K562 (cell line): Measurements from ENCODE around the gene TTC27. TPM values are rescaled to one million over a fixed set of nuclear protein-coding genes. Genes with fewer than 3 reads are reported as not detected.
"Not testable (repeated sequence)": the region's sequence is repeated elsewhere in the genome, so short reads cannot be mapped to it uniquely, and the experiment has no call there.

Experiments used
- ATAC-seq: fragments of 200-7000 bp; cut with Tn5 transposase; 3 replicates; pipeline ENCODE4 v1.9.1; 2020; ENCODE audit warnings: moderate library complexity
- BruUV-seq: library from RNA; stranded (reverse); fragments of 400-500 nt; replicated peaks from 2 replicates; lab custom pipeline; 2021; lab: Mats Ljungman, UMichigan
- CTCF ChIA-PET: fragments of 300-600 bp; formaldehyde crosslinking; extraction: SDS; loops from one replicate; lab custom pipeline; 2021; ENCODE audit warnings: low intra/inter-chr PET ratio; lab: Yijun Ruan, JAX
- POLR2A ChIA-PET: fragments of 300-600, 350-650 bp; sonication (Branson Sonifier 250); formaldehyde crosslinking; extraction: SDS; loops from one replicate; lab custom pipeline; 2021; ENCODE audit warnings: antibody characterized with exemption, inconsistent platforms; lab: Yijun Ruan, JAX
- DNase-seq, 4 experiments: peaks; one replicate each; pipeline versions ENCODE4 v3.0.0 to v3.0.0-alpha.2; 2011 to 2018; ENCODE audit warnings: low spot score in 3 of 4, mixed read lengths in 3 of 4; ENCODE audit errors: extremely low read depth in 1 of 4
- FAIRE-seq: peaks from 2 replicates; lab custom pipeline; 2011; peaks lifted over from hg19 to GRCh38; lab: Jason Lieb, UNC
- H2AFZ ChIP-seq: 2 replicates; pipeline ENCODE4 v1.6.0; 2011; ENCODE audit warnings: low read depth, low read length, control low read depth, inconsistent platforms
- H3K27ac ChIP-seq: fragments of 200-600 bp; 3 replicates; pipeline ENCODE4 v1.8.0; 2011; ENCODE audit warnings: low read depth, mild to moderate bottlenecking, control low read depth, inconsistent platforms, low read length, moderate library complexity, mixed read lengths; ENCODE audit errors: extremely low read depth
- H3K27me3 ChIP-seq, 2 experiments: fragments of 300-600 bp in 1 of 2; 2 replicates in 1 of 2; 3 replicates in 1 of 2; pipeline versions ENCODE4 v1.6.0 to v1.8.0; 2011; ENCODE audit warnings: inconsistent platforms in 2 of 2, low read length in 2 of 2, mild to moderate bottlenecking in 1 of 2, mixed read lengths in 1 of 2, moderate library complexity in 1 of 2; ENCODE audit not compliant: control insufficient read depth in 2 of 2, insufficient read depth in 2 of 2
- H3K36me3 ChIP-seq: fragments of 300-600 bp; 3 replicates; pipeline ENCODE4 v1.8.0; 2011; ENCODE audit warnings: mild to moderate bottlenecking, low read length, inconsistent platforms; ENCODE audit not compliant: control insufficient read depth, insufficient read depth
- H3K4me1 ChIP-seq, 2 experiments: fragments of 200-600 bp in 1 of 2; replicated peaks in 1 of 2; 2 replicates in 1 of 2; 3 replicates in 1 of 2; pipeline versions ENCODE4 v1.5.1 to v1.8.0; 2011; ENCODE audit warnings: inconsistent platforms in 2 of 2, low read length in 2 of 2, mild to moderate bottlenecking in 1 of 2, mixed read lengths in 1 of 2, moderate library complexity in 1 of 2; ENCODE audit not compliant: control insufficient read depth in 2 of 2, insufficient read depth in 2 of 2
- H3K4me2 ChIP-seq: 2 replicates; pipeline ENCODE4 v1.6.1; 2011; ENCODE audit warnings: low read length, control low read depth, inconsistent platforms, mixed read lengths; ENCODE audit not compliant: insufficient read depth
- H3K4me3 ChIP-seq: fragments of 200-600 bp; sonication (generic), shearing (Covaris generic); 2 replicates; pipeline ENCODE4 v1.5.1; 2016; ENCODE audit warnings: control low read depth, inconsistent platforms
- H3K79me2 ChIP-seq: fragments of 200-600 bp; 3 replicates; pipeline ENCODE4 v1.8.0; 2011; ENCODE audit warnings: low read length, inconsistent platforms; ENCODE audit not compliant: control insufficient read depth, insufficient read depth
- H3K9ac ChIP-seq, 2 experiments: 2 replicates each; pipeline versions ENCODE4 v1.6.0 to v1.6.1; 2011; ENCODE audit warnings: low read depth in 2 of 2, low read length in 2 of 2, control low read depth in 1 of 2, inconsistent platforms in 1 of 2, mild to moderate bottlenecking in 1 of 2, mixed read lengths in 1 of 2; ENCODE audit not compliant: insufficient read depth in 1 of 2
- H3K9me1 ChIP-seq: one replicate; pipeline ENCODE4 v1.6.0; 2011; ENCODE audit warnings: inconsistent platforms, mild to moderate bottlenecking, low read length, moderate library complexity; ENCODE audit not compliant: control insufficient read depth, insufficient read depth
- H3K9me3 ChIP-seq: replicated peaks from 2 replicates; pipeline ENCODE4 v1.5.1; 2011; ENCODE audit warnings: low read depth, low read length, inconsistent platforms; ENCODE audit not compliant: control insufficient read depth, insufficient read depth
- H4K20me1 ChIP-seq: replicated peaks from 2 replicates; pipeline ENCODE4 v1.6.1; 2011; ENCODE audit warnings: low read length, inconsistent platforms, mixed read lengths; ENCODE audit not compliant: control insufficient read depth, insufficient read depth
- CTBP1 ChIP-seq: fragments of 450-650 bp; IDR thresholded peaks from 2 replicates; pipeline ENCODE4 v1.6.1; 2016; ENCODE audit warnings: borderline replicate concordance
- ZNF431 ChIP-seq: sonication (generic); formaldehyde crosslinking; IDR thresholded peaks from 2 replicates; pipeline ENCODE4 v1.8.0; 2022; ENCODE audit warnings: mild to moderate bottlenecking, missing genetic modification reagents
- WGBS: fragments of 100-300 bp; shearing (Covaris generic); methylation state at CpG from one replicate; pipeline ENCODE4 v1.1.6; 2016; ENCODE audit warnings: low coverage, mixed read lengths; ENCODE audit not compliant: insufficient coverage; ENCODE audit errors: missing lambda C conversion rate; 5-methylcytosine and 5-hydroxymethylcytosine counted together
- in situ Hi-C: fragments of 300-500 bp; cut with MboI; formaldehyde crosslinking; loops from 4 replicates; pipeline ENCODE4 v1.15.0; 2018; ENCODE audit warnings: inconsistent platforms, mixed read lengths
- intact Hi-C: fragments of 100-400 bp; cut with micrococcal nuclease; formaldehyde crosslinking; loops from 2 replicates; pipeline ENCODE4 v1.14.2; 2022
- polyA plus RNA-seq, 8 experiments: library from polyadenylated mRNA; depleted of rRNA in 4 of 8; stranded (reverse) in 5 of 8; unstranded in 3 of 8; fragments of >200 nt; fragmentation: Nextera tagmentation in 2 of 8; fragmentation: Illumina TruSeq in 1 of 8; extraction: Ambion mirVana in 2 of 8; extraction: Trizol in 1 of 8; gene quantifications; 2 replicates each; pipeline versions ENCODE4 v1.2.1 to v1.2.3, GENCODE V29; 2011 to 2014; ENCODE audit warnings: inconsistent platforms in 1 of 8, missing spikeins in 1 of 8
- total RNA-seq, 7 experiments: library from RNA; depleted of rRNA in 6 of 7; stranded (reverse); fragments of >200 nt in 6 of 7; fragmentation: Illumina TruSeq in 2 of 7; extraction: Trizol in 2 of 7; gene quantifications; 2 replicates each; pipeline versions ENCODE4 v1.2.1 to v1.2.3, GENCODE V29; 2011 to 2021; ENCODE audit warnings: low replicate concordance in 1 of 7

TTC27 gene
- total and polyA plus RNA-seq, 9 of the 15 experiments (the other 6 are each of a cell fraction or from before 2014, with no cell fraction given) = 44.3 to 93.4 (median 57.3) TPM

- H3K4me3 ChIP-seq = no peak overlapping the region
- 2% methylated on average over 4 of the region's 4 CpGs for WGBS
- intact Hi-C loops = no loop called here
Measured at GRCh38 chr2:32844253-32844652, 216.4 kb downstream of the TTC27 start.

DNA sequence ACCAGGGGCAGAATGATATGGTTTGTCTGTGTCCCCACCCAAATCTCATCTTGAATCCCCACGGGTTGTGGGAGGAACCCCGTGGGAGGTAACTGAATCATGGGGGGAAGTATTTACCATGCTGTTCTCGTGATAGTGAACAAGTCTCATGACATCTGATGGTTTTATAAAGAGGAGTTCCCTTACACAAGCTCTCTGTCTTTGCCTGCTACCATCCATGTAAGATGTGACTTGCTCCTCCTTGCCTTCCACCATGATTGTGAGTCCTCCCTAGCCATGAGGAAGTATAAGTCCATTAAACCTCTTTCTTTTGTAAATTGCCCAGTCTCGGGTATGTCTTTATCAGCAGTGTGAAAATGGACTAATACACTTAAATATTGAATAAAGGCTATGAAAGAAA lies 218.4 kb downstream of the TTC27 start:
- FAIRE-seq, DNase-seq, CTCF ChIA-PET, H3K9me1 ChIP-seq, ATAC-seq, H3K79me2 ChIP-seq, BruUV-seq, H3K4me1 ChIP-seq, H2AFZ ChIP-seq, H3K9me3 ChIP-seq, H3K36me3 ChIP-seq, H3K4me2 ChIP-seq, intact Hi-C loops, H4K20me1 ChIP-seq, H3K27ac ChIP-seq, in situ Hi-C loops, H3K4me3 ChIP-seq, H3K9ac ChIP-seq, H3K27me3 ChIP-seq: not testable (repeated sequence)
- POLR2A ChIA-PET = interaction anchor here (0.9 kb wide), 1 partner anchor 16 kb away, joined by 5 read pairs; no protein-coding TSS in a partner anchor
- peak; percentile 96 for TF ChIP-seq ZNF431 (CRISPR knock-in tag)
- 2% methylated on average over 4 of the region's 4 CpGs for WGBS

More at GRCh38 chr2:32844253-32844652, 216.4 kb downstream of the TTC27 start:
- FAIRE-seq (no peak), DNase-seq (no peak), ATAC-seq (no peak)
- H3K4me1 ChIP-seq = no peaks in the 10 kb centered on the region
- CTCF ChIA-PET = no interaction called here
- H3K79me2 ChIP-seq = no peaks in the 10 kb centered on the region
- H3K4me2 ChIP-seq = no peak overlapping the region
- TF ChIP-seq ZNF431 (CRISPR knock-in tag) = peak; percentile 76; the same call in 1 of the 2 replicates
- TF ChIP-seq CTBP1 = no peak
- BruUV-seq = no TSS peak
- H3K36me3 ChIP-seq = no peaks in the 10 kb centered on the region
- no peak overlapping the region for H3K27ac ChIP-seq
- H3K9me1 ChIP-seq = no peaks in the 10 kb centered on the region
- no peak overlapping the region for H3K9ac ChIP-seq
- no peaks in the 10 kb centered on the region; the same call in none of the 2 replicates for H3K9me3 ChIP-seq
- H4K20me1 ChIP-seq = no peaks in the 10 kb centered on the region
- in situ Hi-C loops = no loop called here
- POLR2A ChIA-PET = no interaction called here
- no peaks in the 10 kb centered on the region; a peak in 1 of 5 replicates for H3K27me3 ChIP-seq
- no peak overlapping the region for H2AFZ ChIP-seq
